ENCODE measurements around the gene SLC6A3.

Gene SLC6A3

DNA sequence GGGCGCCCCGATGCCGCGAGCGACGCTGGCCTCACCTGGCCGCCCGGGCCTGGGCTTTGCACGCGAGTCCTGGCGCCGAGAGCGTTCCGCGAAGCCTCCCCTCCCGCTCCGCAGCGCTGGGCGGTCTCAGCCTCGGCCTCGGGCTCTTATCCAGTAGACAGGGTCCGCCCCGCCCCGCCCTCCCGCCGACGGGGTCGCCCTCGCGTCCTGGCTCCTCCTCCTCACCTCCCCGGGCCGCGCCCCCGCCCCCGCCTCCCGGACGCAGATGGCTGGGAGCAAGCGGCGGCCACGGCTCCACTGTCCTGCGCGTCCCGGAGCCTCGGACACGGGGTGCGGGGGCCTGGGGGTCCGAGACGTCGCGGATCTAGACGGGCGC, at the start of gene SLC6A3:
TSS of gene SLC6A3 (minus strand) at position 128 of the 376 bp plus-strand sequence. CDS start 2,243 bp downstream, outside the sequence.
- peak in 1 of 2 donors; percentile 11 for DNase-seq

DNA sequence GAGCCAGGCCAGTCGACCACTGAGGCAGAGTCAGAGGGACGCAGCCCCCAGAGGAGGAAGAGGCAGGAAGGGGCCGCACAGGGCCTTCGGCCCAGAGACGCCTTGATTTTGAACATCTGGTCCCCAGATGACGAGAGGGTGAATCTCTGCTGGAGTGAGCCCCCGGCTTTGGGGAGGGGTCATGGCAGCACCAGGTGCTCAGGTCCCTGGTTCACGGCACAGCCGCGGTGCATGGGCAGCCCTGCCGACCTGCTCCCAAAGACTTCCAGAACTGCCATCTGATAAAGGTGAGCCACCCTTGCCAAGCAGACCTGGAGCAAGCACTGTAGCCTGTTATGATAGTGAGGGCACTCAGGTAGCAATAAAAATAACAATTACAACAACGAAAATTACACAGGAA, 48.7 kb upstream of the SLC6A3 start:
- DNase-seq = no peak

GRCh38 chr5:1493413-1493812, 48.2 kb upstream of the SLC6A3 start:
- DNase-seq = no peak

DNA sequence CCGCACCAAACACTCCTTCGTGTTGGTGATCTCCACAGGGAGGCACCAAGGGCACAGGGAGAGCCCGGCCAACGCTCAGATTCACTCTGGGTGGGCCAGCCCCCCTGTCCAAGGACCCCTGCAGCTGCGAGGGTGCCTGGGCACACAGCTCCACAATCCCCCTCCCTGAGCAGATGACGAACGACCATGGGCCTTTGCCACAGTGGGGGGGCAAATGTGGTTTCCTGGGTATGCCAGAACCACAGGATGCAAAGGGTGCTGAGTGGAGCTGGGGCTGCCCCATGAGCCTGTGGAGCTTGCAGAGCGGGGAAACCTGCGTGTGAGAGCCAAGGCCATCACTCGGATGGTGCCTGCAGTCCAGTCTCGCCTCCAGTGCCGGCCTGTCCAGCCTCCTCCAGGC, 47.5 kb upstream of the SLC6A3 start:
- DNase-seq = no peak

DNA sequence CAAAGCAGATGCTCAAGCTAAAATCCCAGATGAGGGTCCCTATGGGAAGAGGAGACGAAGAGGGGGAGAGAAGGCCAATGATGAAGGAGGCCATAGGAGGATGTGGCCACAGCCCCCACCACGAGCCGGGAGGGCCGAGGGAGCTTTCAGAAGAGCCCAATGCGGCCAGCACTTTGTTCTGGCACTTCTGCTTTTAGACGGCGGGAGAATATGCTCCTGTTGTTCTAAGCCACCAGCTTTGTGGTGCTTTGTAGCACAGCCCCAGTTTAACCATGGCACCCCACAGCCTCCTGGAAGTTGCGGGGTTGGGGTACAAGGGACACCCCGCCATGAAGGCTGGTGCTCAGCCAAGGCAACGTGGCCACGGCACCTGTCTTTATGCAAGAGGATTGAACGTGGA, 45.1 kb upstream of the SLC6A3 start:
- DNase-seq = no peak

DNA sequence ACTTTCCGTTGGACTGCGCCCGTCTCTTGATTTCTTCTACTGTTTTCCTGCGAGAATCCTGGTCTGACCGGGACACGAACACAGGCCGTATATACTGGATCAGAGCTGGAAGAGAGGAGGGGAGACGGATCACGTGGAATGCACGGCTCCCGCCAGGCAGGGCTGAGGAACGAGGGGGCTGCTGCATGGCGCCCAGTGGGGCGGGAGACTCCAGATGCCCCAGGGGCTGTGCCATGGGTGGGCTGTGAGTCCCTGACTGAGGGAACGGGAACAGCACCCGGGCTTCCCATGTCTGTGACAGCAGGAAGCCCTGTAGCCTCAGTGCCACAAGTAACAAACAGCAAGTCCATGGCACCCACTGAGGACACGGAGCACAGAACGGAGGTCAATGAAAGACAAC, 44.5 kb upstream of the SLC6A3 start:
- no peak for DNase-seq

DNA sequence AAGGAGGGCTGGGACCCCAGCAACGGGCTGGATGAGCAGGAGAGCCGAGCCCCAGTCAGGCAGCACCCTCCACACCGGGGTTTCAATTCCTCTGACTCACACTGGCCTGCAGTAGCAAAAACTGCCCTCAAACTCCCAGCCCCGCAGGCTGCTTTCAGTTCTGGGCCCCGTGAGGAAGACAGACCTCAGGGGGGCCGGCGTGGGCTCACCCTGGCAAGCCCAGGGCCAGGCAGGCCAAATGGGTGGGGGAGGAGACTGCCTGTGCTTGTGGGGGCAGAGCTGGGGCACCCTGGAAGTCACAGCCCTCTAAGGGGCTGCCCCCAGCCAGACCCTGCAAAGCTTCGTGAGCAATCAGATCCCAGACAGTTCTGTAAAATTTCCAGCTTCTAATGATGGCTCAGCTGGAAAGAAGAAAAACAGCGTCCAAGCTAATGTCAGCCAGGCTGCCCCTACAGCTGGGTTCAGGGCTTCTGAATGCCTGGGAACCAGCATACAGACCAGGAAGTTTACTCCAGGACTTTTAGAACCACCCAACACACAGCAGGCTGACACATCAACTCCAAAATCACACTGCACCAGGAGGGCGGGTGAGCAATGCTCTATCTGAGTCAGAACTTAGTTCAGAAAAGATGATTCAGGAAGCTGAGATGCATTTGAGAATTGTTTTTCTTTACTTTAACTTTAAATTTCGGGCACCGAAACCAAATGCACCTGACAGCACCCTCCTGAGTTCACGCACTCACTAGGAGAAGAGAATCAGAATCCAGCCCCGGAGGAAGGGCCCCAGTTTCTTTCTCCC, 43.8 kb upstream of the SLC6A3 start:
- DNase-seq = no peak

GRCh38 chr5:1487079-1487764, 42.0 kb upstream of the SLC6A3 start:
- no peak for DNase-seq

GRCh38 chr5:1486271-1486670, 41.0 kb upstream of the SLC6A3 start:
- no peak for DNase-seq

DNA sequence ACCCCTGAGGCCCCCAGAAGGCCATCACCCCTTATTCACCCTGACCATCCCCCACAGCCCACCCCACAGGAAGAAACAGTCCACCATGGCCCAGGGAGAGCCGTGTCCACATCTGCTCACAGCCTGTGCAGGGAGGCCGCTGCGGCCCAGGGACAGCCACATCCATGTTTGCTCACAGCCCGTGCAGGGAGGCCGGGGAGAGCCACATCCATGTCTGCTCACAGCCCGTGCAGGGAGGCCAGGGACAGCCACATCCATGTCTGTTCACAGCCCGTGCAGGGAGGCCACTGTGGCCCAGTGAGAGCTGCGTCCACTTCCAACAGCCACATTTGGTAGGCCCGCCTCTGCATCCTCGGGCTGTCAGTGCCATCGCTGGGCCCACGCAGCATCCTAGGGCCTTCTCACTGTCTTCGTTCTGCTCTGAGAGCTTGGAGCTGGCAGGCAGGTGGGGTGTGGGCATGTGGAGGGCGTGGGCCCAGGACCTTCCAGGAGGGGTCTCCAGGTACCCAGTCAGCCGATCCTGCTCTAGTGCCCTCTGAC, 40.4 kb upstream of the SLC6A3 start:
- DNase-seq = no peak

DNA sequence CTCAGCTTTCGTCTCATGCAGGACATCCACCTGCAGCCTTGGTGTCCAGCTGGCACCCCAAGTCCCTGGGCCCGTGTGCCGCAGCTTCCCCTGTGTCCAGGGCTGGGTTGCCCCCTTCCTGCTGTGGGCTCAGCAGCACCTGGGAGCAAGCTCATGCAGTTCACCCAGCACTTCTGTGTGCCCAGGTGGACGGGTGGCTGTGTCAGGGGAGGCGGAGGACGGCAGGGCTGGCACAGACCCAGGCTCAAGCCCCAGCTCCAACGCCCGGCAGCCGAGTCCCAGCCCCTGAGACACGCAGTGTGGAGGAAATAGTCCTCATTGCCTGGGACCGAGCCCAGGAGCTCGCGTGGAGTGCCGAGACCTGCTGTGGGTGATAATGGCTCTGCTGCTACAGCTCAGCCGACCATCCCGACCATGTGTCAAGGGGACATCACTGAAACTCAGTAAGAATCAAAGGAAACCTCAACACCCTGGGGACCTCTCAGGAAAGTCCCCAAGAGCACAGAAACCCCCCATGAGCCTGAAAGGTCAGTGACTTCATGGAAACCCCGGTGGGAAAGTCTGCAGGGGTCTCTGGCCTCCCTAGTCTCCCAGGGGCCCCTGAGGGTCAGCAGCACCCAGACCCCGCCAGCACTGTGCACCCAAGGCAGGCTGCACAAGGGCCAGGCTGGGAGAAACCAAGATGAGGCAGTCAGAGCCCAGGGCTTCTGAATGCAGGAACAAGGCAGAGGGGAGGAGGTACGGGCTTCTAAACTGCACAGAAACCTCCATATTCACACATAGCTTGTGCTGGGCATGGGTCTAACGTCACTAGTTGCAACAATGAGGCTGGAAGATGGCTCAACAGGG, 39.7 kb upstream of the SLC6A3 start:
- no peak for DNase-seq

DNA sequence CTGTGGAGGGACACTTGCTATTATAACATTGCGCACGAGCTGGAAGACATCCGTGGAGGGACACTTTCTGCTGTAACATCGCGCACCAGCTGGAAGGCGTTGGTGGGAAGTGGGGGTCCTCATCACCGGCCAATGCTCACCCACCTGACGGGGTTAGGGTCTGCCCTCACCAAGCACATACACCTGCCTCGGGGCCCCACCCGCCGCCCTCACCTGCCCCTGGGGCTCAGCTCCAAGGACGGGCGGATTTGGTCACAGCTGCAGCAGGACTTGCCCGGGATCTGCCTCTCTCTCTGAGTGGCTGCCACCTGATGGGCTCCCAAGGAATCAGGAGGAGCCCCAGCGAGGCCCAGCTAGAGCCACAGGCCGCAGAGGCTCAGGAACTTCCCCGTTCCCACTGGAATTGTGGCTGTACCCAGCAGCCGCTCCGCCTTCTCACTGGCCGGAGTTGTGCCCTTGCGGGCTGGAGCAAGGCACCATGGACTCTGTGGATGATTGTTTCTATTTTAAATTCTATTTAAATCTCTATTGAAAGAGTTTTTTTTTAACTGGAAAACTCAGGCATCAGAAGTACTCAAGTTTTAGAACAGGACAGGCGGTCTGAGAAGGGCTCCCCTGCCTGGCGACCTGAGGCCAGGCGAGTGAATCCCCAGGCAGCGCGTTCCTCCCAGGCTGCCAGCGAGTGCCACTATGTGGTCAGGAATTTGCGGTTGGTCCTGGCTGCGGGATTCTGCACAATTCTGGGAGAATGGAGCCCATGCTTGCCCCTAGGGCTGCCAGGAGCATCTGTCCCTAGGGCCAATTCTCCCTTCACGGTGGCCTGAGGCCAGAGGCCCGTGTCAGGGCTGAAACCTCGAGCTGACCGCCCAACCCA, 38.9 kb upstream of the SLC6A3 start:
- no peak for DNase-seq

- DNase-seq = no peak
These were observed 37.8 kb upstream of the SLC6A3 start for GRCh38 chr5:1483064-1483463.

DNA sequence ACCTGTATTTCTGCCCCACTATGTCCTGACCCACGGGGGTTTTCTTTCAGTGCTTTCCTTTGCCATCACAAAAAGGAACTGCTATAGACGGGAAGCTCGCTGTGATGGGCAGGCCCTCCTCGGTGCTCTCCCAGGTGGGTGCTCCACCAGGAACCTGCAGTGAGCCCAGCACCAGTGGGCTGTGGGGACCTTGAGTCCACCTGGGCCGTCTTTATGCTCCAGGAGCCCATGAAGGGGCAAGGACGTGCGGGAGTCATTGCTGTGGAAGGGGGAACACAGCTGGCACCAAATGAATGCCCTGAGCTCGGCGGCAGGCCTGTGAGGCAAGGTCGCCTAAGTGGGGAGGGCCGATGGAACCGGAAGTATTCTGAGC, 36.7 kb upstream of the SLC6A3 start:
- DNase-seq = no peak

DNA sequence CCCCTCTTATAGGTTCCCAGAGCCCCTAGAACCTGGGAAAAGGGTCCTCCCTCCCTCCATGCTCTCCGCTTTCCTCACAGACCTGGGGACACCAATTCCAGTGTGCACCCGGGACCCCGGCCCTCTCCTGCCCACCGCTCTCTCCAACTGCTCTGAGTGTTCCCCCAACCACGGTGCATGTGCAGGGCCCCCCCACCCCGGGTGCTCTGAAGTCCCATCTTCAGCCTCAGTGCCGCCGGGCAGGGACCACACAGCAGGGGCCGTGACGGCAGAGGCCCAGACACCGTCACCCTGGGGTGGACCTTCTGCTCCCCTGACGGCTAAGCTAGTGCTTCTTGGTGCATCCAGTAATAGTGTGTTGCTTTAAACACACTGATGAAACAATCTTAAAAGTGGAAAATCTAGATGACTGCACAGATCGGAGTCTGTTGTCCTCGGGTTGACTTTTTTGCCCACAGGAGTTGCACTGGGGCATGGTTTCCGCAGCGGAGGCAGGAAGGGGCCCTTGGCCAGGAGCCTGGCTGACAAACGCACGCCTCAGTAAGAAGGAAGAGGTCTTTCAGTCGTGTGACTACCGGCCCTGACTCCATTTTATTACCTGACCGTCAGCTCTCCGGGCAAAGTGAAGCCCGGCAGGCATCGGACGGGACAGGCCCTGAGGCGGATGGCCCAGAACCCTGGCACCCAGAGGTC, 36.2 kb upstream of the SLC6A3 start:
- no peak for DNase-seq

- DNase-seq = no peak
These were observed 35.6 kb upstream of the SLC6A3 start for GRCh38 chr5:1480806-1481205.

- DNase-seq = no peak
These were observed 35.0 kb upstream of the SLC6A3 start for GRCh38 chr5:1480217-1480616.

DNA sequence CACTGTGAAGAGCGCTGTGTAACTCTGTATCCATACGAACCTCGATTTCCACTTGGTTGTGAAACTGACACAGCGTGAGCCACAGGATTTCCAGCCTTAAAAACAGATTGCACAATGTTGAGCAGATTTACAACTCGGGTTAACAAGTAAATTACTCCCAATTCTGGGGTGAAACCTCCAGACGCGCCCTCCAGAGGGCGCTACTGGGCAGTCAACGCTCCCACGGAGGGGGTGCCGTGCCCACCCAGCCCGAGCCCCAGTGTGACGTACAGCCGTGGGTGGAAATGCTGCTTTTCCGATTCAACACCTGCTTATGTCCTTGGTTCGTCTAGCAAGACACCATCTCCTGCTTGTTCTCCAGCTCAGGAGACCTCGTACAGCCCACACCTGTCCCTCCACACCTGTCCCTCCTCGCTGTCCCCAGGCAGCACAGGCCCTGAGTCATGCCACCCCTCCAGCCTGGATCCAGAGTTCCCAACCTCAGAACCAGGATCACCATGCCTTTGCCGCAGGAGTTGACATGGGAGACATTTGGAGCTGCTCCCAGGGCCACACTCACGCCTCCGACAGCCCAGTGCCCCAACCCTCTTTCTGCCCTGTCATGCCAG, 34.4 kb upstream of the SLC6A3 start:
- DNase-seq = peak; percentile 28 to 30

DNA sequence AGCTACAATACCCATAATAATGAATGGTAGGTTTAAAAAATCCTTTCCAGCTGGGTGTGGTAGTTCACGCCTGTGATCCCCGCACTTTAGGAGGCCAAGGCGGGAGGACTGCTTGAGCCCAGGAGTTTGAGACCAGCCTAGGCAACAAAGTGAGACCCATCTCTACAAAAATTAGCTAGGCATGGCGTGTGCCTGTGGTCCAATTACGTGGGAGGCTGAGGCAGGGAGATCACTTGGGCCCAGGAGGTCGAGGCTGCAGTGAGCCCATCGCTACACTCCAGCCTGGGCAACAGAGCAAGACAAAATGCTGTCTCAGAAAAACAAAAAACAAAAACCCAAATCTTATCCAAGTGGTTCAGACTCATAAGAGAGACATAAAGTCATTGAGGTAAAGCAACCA, 33.8 kb upstream of the SLC6A3 start:
- DNase-seq = no peak

DNA sequence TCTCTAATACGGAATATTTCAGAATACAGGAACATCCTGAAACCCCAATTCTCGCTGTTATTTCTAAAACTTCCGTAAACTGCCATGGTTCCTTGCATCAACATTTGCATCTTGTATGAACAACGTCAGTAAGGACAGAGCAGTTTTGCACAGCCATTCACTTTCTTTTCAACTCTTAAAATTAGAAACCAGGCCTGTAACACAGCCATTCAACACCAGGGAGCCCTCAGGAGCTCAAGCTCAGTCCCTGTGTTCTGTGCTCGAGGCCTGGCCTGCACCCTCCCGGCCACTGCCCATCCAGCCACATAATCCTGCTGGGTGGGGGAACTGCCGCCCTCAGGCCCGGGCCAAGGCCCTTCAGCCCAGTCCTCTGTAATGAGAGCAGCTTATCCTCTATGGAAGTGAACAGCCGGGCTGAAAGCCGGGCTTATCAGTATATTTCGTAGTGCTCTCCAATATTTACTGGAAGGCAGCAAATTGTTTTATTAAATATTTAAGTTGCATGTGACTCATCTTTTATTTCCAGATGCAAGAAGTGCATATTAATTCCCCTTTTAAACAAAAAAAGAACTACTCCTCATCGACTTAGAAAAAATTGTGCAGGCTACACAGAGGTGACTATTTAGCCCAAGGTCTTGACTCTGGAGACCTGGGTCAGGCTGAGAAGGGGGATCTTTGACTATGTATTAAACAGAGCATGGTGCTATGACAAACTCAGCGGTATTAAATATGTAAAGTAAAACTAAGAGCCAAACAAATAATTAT, 33.2 kb upstream of the SLC6A3 start:
- DNase-seq = no peak
